Thyroid gland (tissue), 4 donors: Measurements from ENCODE around the gene ZFAND2B. TPM values are rescaled to one million over a fixed set of nuclear protein-coding genes. Genes with fewer than 3 reads are reported as not detected.

Source experiments
- DNase-seq, 2 donors: peaks; one replicate each; pipeline ENCODE4 v3.0.0-alpha.2; 2019
- H3K27ac ChIP-seq, 3 donors: fragments of 200-600 bp; sonication (generic); 1 replicate in 2 of 3; 2 replicates in 1 of 3; pipeline ENCODE4 v1.5.1; 2016 to 2019; ENCODE audit warnings: mild to moderate bottlenecking in 1 of 3, moderate library complexity in 1 of 3
- H3K27me3 ChIP-seq: fragments of 200-600 bp; sonication (generic); one replicate; pipeline ENCODE4 v1.5.1; 2019
- H3K36me3 ChIP-seq, 2 donors: fragments of 200-600 bp; sonication (generic); one replicate each; pipeline ENCODE4 v1.5.1; 2016 to 2019
- H3K4me1 ChIP-seq, 2 donors: fragments of 200-600 bp; sonication (generic); one replicate each; pipeline ENCODE4 v1.5.1; 2017 to 2019
- H3K4me3 ChIP-seq, 3 donors: fragments of 200-600 bp; sonication (generic); replicated peaks in 1 of 3; 1 replicate in 2 of 3; 2 replicates in 1 of 3; pipeline ENCODE4 v1.5.1; 2016; ENCODE audit warnings: mild to moderate bottlenecking in 1 of 3
- H3K9me3 ChIP-seq: fragments of 200-600 bp; sonication (generic); one replicate; pipeline ENCODE4 v1.5.1; 2017
- POLR2A ChIP-seq, 2 donors: fragments of 450-650 bp; IDR thresholded peaks; one replicate each; pipeline ENCODE4 v1.6.1; 2017; ENCODE audit warnings: antibody characterized with exemption in 2 of 2, mild to moderate bottlenecking in 2 of 2, moderate library complexity in 1 of 2
- WGBS, 2 donors: methylation state at CpG; one replicate each; pipeline ENCODE4 v1.1.5; 2017; 5-methylcytosine and 5-hydroxymethylcytosine counted together
- intact Hi-C: fragments of 100-400 bp; cut with DNase I; formaldehyde crosslinking; loops from one replicate; pipeline ENCODE4 v1.15.1; 2023
- total RNA-seq, 4 donors: library from RNA; depleted of rRNA; stranded (reverse); fragments of >200 nt; gene quantifications; one replicate each; pipeline ENCODE4 v1.2.3, GENCODE V29; 2016
- TF ChIP-seq, protein P1 (sequence below), 6 experiments: fragments of 200-600 bp in 3 of 6; fragments of 450-650 bp in 3 of 6; sonication (generic) in 3 of 6; IDR thresholded peaks; one replicate each; pipeline ENCODE4 v1.5.1; 2016 to 2019; ENCODE audit warnings: antibody characterized with exemption in 6 of 6, mild to moderate bottlenecking in 2 of 6, inconsistent platforms in 1 of 6, moderate library complexity in 1 of 6

Gene ZFAND2B
- total RNA-seq, 4 donors from 2014 or later: 78.7 to 131 (median 92.0) TPM

DNA sequence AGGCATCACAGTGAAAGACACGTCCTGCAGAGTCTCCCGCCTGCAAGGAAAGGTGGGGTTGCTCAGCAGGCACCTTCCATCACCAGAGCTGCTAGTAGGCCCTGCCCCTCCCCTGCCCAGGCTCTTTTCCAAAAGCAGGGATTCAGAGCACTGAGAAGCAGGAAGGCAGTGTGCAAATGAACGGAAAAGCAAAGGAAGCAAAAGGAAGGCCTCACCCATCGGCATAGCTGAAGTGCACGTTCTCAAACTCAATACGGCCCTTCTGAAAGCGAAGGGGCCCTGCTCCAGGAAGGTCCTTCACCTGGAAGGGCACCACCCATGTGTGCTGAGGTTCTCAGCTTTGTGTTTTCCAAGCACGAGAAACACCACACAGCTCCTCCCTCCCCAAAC is 6.4 kb downstream of the ZFAND2B start:
- peaks cover 21 to 26% of the 10 kb centered on the region in 2 donors for H3K4me1 ChIP-seq
- no peak overlapping the region for H3K4me3 ChIP-seq
- 81 to 88% methylated on average over 8 of the region's 8 CpGs for WGBS, 2 donors
- peak overlapping the region in 1 of 3 donors; percentile 0 for H3K27ac ChIP-seq
- H3K36me3 ChIP-seq: peaks cover 27 to 58% of the 10 kb centered on the region in 2 donors
- no peaks in the 10 kb centered on the region for H3K9me3 ChIP-seq
- TF ChIP-seq, protein P1, sequence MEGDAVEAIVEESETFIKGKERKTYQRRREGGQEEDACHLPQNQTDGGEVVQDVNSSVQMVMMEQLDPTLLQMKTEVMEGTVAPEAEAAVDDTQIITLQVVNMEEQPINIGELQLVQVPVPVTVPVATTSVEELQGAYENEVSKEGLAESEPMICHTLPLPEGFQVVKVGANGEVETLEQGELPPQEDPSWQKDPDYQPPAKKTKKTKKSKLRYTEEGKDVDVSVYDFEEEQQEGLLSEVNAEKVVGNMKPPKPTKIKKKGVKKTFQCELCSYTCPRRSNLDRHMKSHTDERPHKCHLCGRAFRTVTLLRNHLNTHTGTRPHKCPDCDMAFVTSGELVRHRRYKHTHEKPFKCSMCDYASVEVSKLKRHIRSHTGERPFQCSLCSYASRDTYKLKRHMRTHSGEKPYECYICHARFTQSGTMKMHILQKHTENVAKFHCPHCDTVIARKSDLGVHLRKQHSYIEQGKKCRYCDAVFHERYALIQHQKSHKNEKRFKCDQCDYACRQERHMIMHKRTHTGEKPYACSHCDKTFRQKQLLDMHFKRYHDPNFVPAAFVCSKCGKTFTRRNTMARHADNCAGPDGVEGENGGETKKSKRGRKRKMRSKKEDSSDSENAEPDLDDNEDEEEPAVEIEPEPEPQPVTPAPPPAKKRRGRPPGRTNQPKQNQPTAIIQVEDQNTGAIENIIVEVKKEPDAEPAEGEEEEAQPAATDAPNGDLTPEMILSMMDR (IDR thresholded peaks at IDR 0.05): no peak
- TF ChIP-seq POLR2A (IDR thresholded peaks at IDR 0.05): no peak
- intact Hi-C loops: loop anchor here (5.0 kb wide), 1 partner anchor 36 kb away; the partner anchor contains the start of genes CNPPD1 and RETREG2
- H3K27me3 ChIP-seq: no peaks in the 10 kb centered on the region
- DNase-seq: no peak

DNA sequence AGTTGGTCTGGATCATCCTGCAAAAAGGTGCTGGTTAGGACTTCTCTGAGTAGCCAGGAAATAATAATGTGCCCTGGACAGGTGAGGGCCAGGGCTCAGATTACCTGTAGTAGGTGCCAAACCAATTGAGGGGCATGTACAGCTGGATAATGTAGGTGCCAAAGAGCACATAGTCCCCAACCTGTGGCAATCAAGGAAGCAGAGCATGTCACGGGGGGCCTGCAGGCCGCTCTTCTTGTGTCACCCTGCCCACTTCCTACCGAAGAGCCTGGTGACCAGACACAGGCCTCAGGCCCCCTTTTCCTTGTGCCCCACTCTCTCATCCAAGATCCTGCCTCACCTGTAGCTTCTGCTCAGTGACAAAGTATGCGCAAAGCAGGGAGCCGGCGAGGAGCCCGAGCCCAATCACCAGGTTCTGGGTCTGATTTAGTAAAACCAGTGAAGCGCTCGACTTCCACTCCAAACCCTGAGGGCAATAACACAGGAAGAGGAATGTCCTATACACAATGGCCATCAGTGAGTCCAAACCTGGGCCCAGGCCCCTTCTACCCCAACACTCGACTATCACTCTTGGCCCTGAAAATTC is 7.0 kb downstream of the ZFAND2B start:
- Histone ChIP-seq H3K27me3 (no peaks in the 10 kb centered on the region), H3K4me1 (peaks cover 19 to 21% of the 10 kb centered on the region in 2 donors), H3K27ac (peak overlapping the region in 1 of 3 donors; percentile 0), H3K36me3 (peaks cover 27 to 54% of the 10 kb centered on the region in 2 donors), H3K4me3 (no peak overlapping the region), H3K9me3 (no peaks in the 10 kb centered on the region)
- intact Hi-C loops: loop anchor here (5.0 kb wide), 1 partner anchor 36 kb away; the partner anchor contains the start of genes CNPPD1 and RETREG2
- no peak for DNase-seq
- TF ChIP-seq, protein P1 (IDR thresholded peaks at IDR 0.05): no peak
- no peak for TF ChIP-seq POLR2A (IDR thresholded peaks at IDR 0.05)
- WGBS, 2 donors: 93 to 96% methylated on average over 7 to 10 of the region's 10 CpGs

DNA sequence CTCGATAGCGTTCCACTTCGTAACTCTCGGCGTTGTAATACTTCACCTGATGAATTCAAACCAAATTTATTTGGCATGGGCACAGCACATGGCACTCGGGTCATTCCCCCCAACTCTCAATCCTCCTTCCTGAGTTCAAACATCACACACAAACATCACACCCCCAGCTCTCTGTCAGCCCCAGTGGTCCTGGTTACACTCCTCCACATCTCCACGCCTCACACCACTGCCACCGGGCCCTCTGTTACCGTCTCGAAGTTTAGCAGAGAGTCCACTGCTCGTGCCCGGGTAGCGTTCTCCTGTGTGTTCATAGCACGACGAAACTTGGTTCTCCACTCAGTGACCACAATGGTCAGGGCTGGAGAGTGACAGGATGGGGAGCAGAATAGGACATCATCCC is 7.6 kb downstream of the ZFAND2B start:
- Histone ChIP-seq H3K4me1 (peaks cover 17% of the 10 kb centered on the region in 2 donors), H3K36me3 (peaks cover 27 to 49% of the 10 kb centered on the region in 2 donors), H3K27ac (peak overlapping the region in 1 of 3 donors; percentile 0), H3K27me3 (no peaks in the 10 kb centered on the region), H3K4me3 (no peak overlapping the region), H3K9me3 (no peaks in the 10 kb centered on the region)
- 95 to 97% methylated on average over 15 of the region's 15 CpGs for WGBS, 2 donors
- DNase-seq: no peak
- intact Hi-C loops: loop anchor here (5.0 kb wide), 1 partner anchor 37 kb away; the partner anchor contains the start of genes CNPPD1 and RETREG2
- TF ChIP-seq, protein P1 (IDR thresholded peaks at IDR 0.05): no peak
- no peak for TF ChIP-seq POLR2A (IDR thresholded peaks at IDR 0.05)

DNA sequence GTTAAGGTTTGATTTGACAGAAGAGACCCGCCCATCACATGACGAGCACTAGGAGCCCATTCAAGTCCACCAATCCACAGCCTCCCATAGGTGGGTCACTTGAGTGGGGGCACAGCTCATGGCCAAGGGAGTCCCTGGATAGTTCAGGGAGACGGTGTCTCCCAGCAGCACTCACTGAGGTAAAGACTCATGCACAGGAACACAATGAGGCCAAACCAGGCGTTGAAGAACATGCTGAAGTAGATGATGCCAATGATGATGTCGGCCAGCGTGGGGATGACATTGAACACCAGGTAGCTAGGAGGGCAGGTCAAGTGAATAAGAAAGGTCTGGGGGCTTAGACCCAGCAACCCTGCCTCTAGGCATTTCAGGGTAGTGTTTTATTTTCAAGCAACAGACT is 8.2 kb downstream of the ZFAND2B start:
- no peak for TF ChIP-seq POLR2A (IDR thresholded peaks at IDR 0.05)
- no peak for DNase-seq
- intact Hi-C loops: loop anchor here (5.0 kb wide), 1 partner anchor 37 kb away; the partner anchor contains the start of genes CNPPD1 and RETREG2
- no peaks in the 10 kb centered on the region for H3K9me3 ChIP-seq
- H3K27me3 ChIP-seq: no peaks in the 10 kb centered on the region
- peaks cover 25 to 42% of the 10 kb centered on the region in 2 donors for H3K36me3 ChIP-seq
- H3K27ac ChIP-seq: no peak overlapping the region
- H3K4me3 ChIP-seq: no peak overlapping the region
- 94 to 97% methylated on average over 6 of the region's 6 CpGs for WGBS, 2 donors
- H3K4me1 ChIP-seq: peaks cover 21 to 23% of the 10 kb centered on the region in 2 donors

DNA sequence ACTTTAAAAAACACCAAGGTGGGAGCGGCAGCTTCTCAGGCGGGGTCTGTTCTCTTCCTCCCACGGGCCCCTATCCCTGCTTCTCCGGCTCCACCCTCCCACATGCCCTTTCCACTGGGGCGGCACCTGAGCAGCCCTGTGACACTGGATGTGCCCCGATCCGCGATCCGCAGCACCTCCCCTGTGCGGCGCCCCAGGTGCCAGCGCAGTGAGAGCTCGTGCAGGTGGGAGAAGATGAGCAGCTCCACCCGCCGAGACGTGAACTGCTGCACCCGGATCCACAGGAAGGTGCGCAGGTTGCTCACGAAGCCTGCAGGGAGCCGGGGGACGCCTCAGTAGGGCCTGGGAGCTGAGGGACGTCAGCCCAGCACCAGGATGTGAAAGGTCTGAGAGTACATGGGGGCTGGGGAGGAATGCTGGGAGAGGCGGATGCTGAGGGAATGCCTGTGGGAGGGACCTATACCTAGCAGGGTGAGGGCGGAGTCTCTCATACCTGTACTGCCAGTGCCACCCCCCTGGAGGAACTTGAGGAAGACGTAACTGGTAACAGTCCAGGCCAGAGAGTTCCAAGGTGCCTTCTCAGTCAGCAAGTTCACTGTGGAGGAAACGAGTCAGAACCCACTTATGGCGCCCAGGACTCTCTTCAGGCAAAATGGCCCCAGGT is 9.4 kb downstream of the ZFAND2B start:
- TF ChIP-seq POLR2A (IDR thresholded peaks at IDR 0.05): no peak
- TF ChIP-seq, protein P1 (IDR thresholded peaks at IDR 0.05): no peak
- Histone ChIP-seq H3K9me3 (no peaks in the 10 kb centered on the region), H3K27ac (peak overlapping the region in 1 of 3 donors; percentile 97), H3K27me3 (no peaks in the 10 kb centered on the region), H3K36me3 (peaks cover 21 to 35% of the 10 kb centered on the region in 2 donors), H3K4me3 (no peak overlapping the region), H3K4me1 (peaks cover 22 to 23% of the 10 kb centered on the region in 2 donors)
- 92 to 94% methylated on average over 27 of the region's 27 CpGs for WGBS, 2 donors
- no peak for DNase-seq
- intact Hi-C loops: no loop called here
